GM18511 (cell line): Measurements from ENCODE around the gene JAK1.
"Not testable (repeated sequence)": the region's sequence is repeated elsewhere in the genome, so short reads cannot be mapped to it uniquely, and the experiment has no call there.

Experiments
- ATAC-seq: cut with Tn5 transposase; IDR thresholded peaks from one replicate; pipeline ENCODE4 v1.9.1; 2021; ENCODE audit warnings: mild to moderate bottlenecking, moderate library complexity; ENCODE audit not compliant: unreplicated experiment

JAK1 gene

GRCh38 chr1:64966158-64966971 is at the start of gene JAK1:
JAK1 (minus strand) TSS chr1:64966549; CDS start chr1:64886264, 80,285 bp downstream.
- ATAC-seq: peak; percentile 77

DNA sequence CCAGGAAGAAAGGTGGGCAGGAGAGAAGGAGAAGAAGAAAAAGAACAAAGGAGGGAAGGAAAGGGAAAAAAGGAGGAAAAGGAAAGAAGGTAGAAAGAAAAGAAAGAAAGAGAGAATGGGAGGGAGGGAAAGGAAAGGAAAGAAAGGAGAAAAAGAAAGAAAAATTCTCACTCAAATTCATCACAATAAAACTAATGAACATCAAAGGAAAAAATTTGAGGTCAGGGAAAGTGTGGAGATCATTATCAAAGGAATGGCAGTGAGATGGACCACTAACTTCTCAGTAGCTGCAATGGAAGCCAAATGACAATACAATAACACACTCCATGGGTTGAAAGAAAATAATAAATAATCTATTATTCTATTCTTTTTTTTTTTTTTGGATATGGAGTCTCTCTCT is 48.0 kb upstream of the JAK1 start:
- ATAC-seq: no peak

DNA sequence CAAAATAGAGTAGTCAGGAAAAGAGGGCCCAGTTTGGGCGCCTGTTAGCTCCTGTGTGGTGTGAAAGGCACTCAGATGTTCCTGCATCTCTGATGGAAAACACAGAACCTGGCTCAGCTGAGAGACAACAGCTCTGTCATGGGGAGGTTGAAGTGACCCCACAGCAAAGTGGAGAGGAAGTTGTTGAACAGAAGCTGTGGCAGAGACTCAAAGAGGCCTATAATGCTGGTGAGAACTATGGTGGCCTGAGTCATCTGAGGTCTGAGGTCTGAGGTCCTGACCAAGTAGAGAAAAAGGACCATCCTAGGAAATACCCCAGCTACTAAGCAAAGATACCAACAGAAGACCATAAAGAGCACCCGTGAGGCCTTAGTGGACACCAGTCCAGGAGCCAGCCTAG is 45.6 kb upstream of the JAK1 start:
- no peak for ATAC-seq

GRCh38 chr1:65009724-65010420 is 43.5 kb upstream of the JAK1 start:
- no peak for ATAC-seq

DNA sequence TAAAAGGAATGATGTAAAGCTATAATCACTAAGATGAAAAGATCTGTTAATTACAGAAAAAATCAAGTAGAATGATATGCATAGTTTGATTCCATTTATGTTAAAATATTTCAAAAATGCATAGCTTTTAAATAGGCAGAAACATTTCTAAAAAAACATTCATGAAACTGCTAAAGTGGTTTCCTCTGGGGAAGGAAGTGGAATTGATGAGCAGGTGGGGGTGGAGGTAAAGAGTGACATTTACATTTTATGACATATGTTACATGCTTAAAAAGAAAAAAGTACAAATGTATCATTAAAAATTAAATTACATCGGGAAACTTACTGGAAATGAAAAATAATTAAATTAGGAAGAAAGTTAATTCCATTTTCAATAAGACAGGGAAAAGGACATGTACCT is 42.8 kb upstream of the JAK1 start:
- no peak for ATAC-seq

DNA sequence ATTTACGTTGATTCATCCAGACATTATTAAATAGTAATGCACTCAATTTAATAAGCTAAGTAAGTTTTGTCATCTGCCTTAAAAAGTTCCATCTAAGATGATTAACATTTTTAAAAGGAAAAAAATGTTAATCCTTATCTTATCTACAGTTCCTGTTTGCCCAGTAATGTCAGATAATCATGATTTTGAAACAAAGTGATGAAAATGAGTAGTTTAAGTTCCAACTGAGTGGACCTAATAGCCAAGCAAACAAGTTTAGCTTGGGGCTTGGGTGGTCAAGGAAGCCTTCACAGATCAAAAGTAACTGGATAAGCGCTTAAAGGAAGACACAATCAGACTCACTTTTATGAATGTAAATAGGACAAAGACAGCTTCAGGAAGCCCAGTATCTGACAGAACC is 40.5 kb upstream of the JAK1 start:
- no peak for ATAC-seq

GRCh38 chr1:65003316-65003664 is 36.9 kb upstream of the JAK1 start:
- ATAC-seq: no peak

GRCh38 chr1:65002508-65003315 is 36.4 kb upstream of the JAK1 start:
- peak; percentile 77 for ATAC-seq

DNA sequence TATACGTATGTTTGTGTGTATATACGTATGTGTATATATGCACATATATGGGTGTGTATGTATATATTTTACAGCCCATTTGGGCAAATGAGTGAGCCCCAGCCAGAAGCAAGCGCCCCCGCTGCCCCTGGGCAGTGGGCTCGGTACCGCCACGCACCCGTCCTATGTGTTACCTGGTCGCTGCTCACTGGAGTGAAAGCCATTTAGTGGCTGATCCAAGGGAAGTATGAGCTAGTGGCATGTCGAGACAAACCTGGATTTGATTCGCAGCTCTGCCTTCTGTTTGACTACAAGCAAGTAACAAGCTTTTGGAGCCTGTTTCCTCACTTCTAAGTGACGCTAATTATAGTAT is 35.8 kb upstream of the JAK1 start:
- ATAC-seq: no peak

DNA sequence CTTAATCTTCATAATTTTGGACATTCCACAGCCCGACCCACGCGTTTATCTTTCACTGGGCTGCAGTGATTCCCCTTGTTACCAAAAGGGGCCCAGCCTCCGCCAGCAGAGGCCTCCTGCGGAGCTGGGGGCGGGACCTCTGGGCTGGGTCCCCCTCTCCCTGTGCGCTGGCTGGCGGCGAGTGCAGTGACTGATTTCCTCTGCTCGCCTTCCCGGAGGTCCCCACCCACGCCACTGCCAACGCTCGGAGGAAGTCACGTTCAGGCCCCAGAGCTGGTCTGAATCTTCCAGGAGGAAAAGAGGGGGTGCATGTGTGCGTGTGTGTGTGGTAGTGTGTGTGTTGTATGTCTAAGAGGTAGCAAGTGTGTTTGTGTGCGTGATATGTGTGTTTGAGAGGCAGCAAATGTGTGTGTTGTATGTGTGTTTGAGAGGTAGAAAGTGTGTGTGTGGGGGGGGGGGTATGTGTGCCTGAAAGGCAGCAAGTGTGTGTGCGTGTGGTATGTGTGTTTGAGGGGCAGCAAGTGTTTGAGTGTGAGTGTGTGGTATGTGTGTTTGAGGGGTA is 35.0 kb upstream of the JAK1 start:
- peak; percentile 51 for ATAC-seq

GRCh38 chr1:64998425-64998948 is 32.1 kb upstream of the JAK1 start:
- not testable (repeated sequence) for ATAC-seq

DNA sequence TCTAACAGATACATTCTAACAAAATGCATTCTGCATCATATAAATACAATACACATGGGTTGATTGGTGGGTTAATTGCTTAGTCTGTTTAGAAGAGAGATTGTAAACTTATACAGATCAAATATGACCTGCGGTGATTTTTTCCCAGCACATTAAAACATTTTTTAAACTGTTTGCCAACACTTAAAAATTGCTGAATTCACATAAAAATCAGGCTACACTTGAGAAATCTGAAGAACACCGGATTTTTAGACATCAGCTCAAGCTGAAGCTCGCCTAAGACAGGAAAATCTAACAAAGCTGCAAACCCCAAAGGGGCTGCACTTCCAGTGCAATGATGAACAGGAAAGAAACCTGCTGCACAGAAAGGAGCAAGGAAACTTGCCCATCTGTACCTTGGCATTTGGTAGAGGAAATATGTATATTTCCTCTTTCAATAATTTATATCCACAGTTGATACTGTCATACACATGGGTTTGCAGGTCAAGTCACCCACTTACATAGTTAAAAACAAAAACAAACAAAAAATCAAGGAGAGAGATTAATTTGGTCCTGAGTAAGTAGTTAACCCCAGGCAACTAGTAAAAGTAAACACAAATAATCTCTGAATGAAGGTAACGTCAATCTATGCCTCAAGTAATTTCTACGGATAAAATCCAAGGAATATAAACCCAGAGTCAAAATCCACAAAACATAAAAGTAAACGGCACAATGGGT is 30.4 kb upstream of the JAK1 start:
- no peak for ATAC-seq

DNA sequence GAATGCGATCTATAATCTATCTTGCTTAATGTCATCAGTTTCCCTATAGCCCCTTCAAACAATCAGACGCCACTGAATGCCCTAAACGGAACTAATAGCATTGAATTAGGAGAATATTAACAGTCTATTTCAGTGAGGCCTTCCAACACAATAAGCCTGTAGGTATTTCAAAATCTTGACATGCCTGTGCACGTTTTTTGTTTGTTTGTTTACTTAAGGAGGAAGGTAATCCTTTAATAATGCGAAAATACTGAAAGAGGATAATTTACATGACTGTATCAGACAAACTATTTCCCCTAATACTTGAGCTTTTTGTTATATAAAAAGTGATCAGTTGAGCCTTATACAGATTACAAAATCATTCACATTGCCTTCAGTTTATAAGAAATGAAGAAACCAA is 29.0 kb upstream of the JAK1 start:
- no peak for ATAC-seq

- peak; percentile 98 for ATAC-seq
Observed at GRCh38 chr1:64986903-64987871, 20.8 kb upstream of the JAK1 start.

DNA sequence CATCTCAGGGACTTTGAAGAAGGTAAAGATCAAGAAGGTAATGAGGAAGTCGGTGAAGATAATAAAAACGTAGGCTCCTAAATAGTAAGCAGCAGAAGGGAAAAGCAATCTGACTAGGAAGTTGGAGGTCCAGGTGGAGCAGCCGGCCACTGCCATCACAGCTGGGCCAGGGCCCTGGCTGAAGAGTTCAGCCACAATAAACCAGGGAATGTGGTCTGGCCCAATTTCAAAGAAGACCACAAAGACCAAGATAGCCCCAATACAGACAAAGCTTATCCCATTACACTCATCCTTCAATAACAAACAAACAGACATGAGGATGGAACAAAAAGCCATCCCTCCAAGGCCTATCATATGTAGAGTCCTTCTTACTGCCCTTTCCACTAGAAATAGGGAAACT is 18.4 kb upstream of the JAK1 start:
- no peak for ATAC-seq

DNA sequence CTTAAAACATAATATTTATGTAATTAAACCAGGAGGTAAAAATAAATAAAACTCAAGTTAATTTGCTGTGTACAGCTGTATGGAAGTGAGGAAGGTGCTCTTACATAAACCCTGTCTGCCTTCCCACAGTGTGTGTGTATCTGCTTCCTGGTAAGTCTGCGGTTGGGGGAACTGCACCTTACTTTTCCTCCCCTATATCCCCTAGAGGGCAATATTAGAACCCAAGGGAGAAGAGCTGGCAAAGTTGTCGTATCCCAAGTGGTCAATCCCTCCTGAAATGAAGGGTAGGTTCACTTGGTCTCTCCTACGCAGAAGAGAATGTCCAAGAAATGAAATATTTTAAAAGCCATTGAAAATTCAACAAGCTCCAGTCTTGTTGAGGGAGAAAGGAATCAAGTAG is 17.8 kb upstream of the JAK1 start:
- ATAC-seq: no peak

DNA sequence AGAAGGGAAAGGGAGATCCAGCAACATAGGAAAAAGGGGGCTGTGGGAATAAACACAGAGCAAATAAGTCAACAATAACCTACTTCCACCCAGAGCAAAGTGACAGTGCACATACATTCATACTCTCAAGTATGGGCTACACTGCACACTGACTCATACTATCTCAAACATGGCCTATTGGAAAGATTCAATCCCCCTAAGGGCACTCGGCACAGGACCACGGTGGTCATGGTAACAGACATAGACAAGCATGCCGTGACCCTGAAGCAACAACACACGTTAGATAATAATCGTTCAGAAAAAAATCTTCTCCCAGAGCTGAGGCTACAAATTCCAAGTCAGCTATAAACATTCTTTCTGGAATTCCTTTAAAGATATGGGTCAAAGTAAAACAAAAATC is 16.8 kb upstream of the JAK1 start:
- ATAC-seq: no peak

GRCh38 chr1:64981601-64982533 is 15.5 kb upstream of the JAK1 start:
- ATAC-seq: no peak
